HepG2 (cell line): ENCODE results near the gene GRAMD2A. TPM values are rescaled to one million over a fixed set of nuclear protein-coding genes. Genes with fewer than 3 reads are reported as not detected.

Experiments used
- ARID4A ChIP-seq: sonication (generic); formaldehyde crosslinking; IDR thresholded peaks from 2 replicates; pipeline ENCODE4 v1.5.0; 2020; ENCODE audit warnings: mild to moderate bottlenecking, missing genetic modification reagents, borderline replicate concordance
- ATF3 ChIP-seq: sonication (generic); formaldehyde crosslinking; IDR thresholded peaks from 2 replicates; pipeline ENCODE4 v1.4.0; 2020; ENCODE audit warnings: missing genetic modification reagents
- ATF7-NPFF ChIP-seq: sonication (generic); formaldehyde crosslinking; IDR thresholded peaks from 2 replicates; pipeline ENCODE4 v1.8.1; 2023; ENCODE audit warnings: mild to moderate bottlenecking, low read depth, missing genetic modification reagents, moderate library complexity
- CREB3 ChIP-seq: sonication (generic); formaldehyde crosslinking; IDR thresholded peaks from 2 replicates; pipeline ENCODE4 v1.5.0; 2020; ENCODE audit warnings: missing genetic modification reagents
- FOXJ3 ChIP-seq: sonication (generic); formaldehyde crosslinking; IDR thresholded peaks from 2 replicates; pipeline ENCODE4 v1.4.0; 2020; ENCODE audit warnings: missing genetic modification reagents, mild to moderate bottlenecking, borderline replicate concordance
- KLF6 ChIP-seq: IDR thresholded peaks from 2 replicates; pipeline ENCODE4 v1.8.0; 2016; ENCODE audit warnings: missing biosample characterization, missing genetic modification reagents
- MYC ChIP-seq: sonication (generic); formaldehyde crosslinking; IDR thresholded peaks from 2 replicates; pipeline ENCODE4 v1.9.0; 2021; ENCODE audit warnings: missing genetic modification reagents, borderline replicate concordance
- MZF1 ChIP-seq: sonication (generic); formaldehyde crosslinking; IDR thresholded peaks from 2 replicates; pipeline ENCODE4 v1.8.1; 2023; ENCODE audit warnings: mild to moderate bottlenecking, missing genetic modification reagents, borderline replicate concordance
- PBX2 ChIP-seq: IDR thresholded peaks from 2 replicates; pipeline ENCODE4 v1.6.1; 2016; ENCODE audit warnings: control low read depth
- RARG ChIP-seq: sonication (generic); formaldehyde crosslinking; IDR thresholded peaks from 2 replicates; pipeline ENCODE4 v1.4.0; 2020; ENCODE audit warnings: low read depth, mild to moderate bottlenecking, missing genetic modification reagents
- REXO4 ChIP-seq: sonication (generic); formaldehyde crosslinking; IDR thresholded peaks from 2 replicates; pipeline ENCODE4 v1.8.0; 2022; ENCODE audit warnings: missing genetic modification reagents, mild to moderate bottlenecking, borderline replicate concordance
- RXRA ChIP-seq: sonication (generic); formaldehyde crosslinking; IDR thresholded peaks from 2 replicates; pipeline ENCODE4 v1.5.1; 2020; ENCODE audit warnings: missing genetic modification reagents
- SP2 ChIP-seq: sonication (generic); formaldehyde crosslinking; IDR thresholded peaks from 2 replicates; pipeline ENCODE4 v1.5.1; 2020; ENCODE audit warnings: mild to moderate bottlenecking, missing genetic modification reagents
- SRSF9 ChIP-seq: fragments of 200-400 bp; formaldehyde crosslinking; IDR thresholded peaks from 2 replicates; pipeline ENCODE4 v1.6.1; 2018; ENCODE audit warnings: borderline replicate concordance, mild to moderate bottlenecking, low read depth, low read length; ENCODE audit not compliant: insufficient read depth, poor library complexity, severe bottlenecking
- ZNF143 ChIP-seq: sonication (generic); formaldehyde crosslinking; IDR thresholded peaks from 2 replicates; pipeline ENCODE4 v1.4.0; 2020; ENCODE audit warnings: missing genetic modification reagents
- ZNF263 ChIP-seq: sonication (generic); formaldehyde crosslinking; IDR thresholded peaks from 2 replicates; pipeline ENCODE4 v1.4.0; 2020; ENCODE audit warnings: missing genetic modification reagents
- ZNF281 ChIP-seq: sonication (generic); formaldehyde crosslinking; IDR thresholded peaks from 2 replicates; pipeline ENCODE4 v1.4.0; 2020; ENCODE audit warnings: missing genetic modification reagents, borderline replicate concordance
- ZNF431 ChIP-seq: sonication (generic); formaldehyde crosslinking; IDR thresholded peaks from 2 replicates; pipeline ENCODE4 v1.9.0; 2022; ENCODE audit warnings: missing genetic modification reagents, low read depth, mild to moderate bottlenecking, borderline replicate concordance
- ZNF543 ChIP-seq: sonication (generic); formaldehyde crosslinking; IDR thresholded peaks from 2 replicates; pipeline ENCODE4 v1.4.0; 2020; ENCODE audit warnings: mild to moderate bottlenecking, missing genetic modification reagents
- polyA plus RNA-seq, 8 experiments: library from polyadenylated mRNA; depleted of rRNA in 3 of 8; stranded (reverse) in 7 of 8; unstranded in 1 of 8; fragments of >200 nt; fragmentation: Illumina TruSeq in 4 of 8; extraction: Trizol in 4 of 8; gene quantifications; 2 replicates each; pipeline versions ENCODE4 v1.2.1 to v1.2.3, GENCODE V29; 2011 to 2016; ENCODE audit warnings: low read depth in 4 of 8, missing spikeins in 1 of 8, mixed read lengths in 1 of 8; ENCODE audit not compliant: insufficient read depth in 1 of 8
- total RNA-seq, 5 experiments: library from RNA; depleted of rRNA; stranded (reverse); fragments of >200 nt; fragmentation: Illumina TruSeq; extraction: Trizol; gene quantifications; 2 replicates each; pipeline ENCODE4 v1.2.3, GENCODE V29; 2016; ENCODE audit warnings: low read depth in 1 of 5

GRAMD2A gene
- total and polyA plus RNA-seq, 2 of the 13 experiments (the other 11 are each of a cell fraction or from before 2014, with no cell fraction given), result 0.04 TPM; not detected in 1

- TF ChIP-seq FOXJ3 (CRISPR knock-in tag) (no peak), REXO4 (CRISPR knock-in tag) (no peak), ATF3 (CRISPR knock-in tag) (no peak; the same call in 1 of the 2 replicates), RARG (CRISPR knock-in tag) (no peak), ATF7-NPFF (CRISPR knock-in tag) (peak; percentile 83), PBX2 (CRISPR knock-in tag) (no peak), ZNF263 (peak; percentile 40), ZNF431 (CRISPR knock-in tag) (0 out of 2 replicates have a peak, but pooled peaks have one; percentile 44), MYC (CRISPR knock-in tag) (peak; percentile 80), MZF1 (CRISPR knock-in tag) (no peak), ZNF543 (CRISPR knock-in tag) (peak; percentile 66; the same call in 1 of the 2 replicates), ZNF143 (CRISPR knock-in tag) (no peak; the same call in 1 of the 2 replicates), ARID4A (CRISPR knock-in tag) (peak; percentile 71; the same call in 1 of the 2 replicates), ZNF281 (CRISPR knock-in tag) (peak; percentile 63; the same call in 1 of the 2 replicates), RXRA (CRISPR knock-in tag) (peak; percentile 65), SP2 (CRISPR knock-in tag) (peak; percentile 83), KLF6 (CRISPR knock-in tag) (peak; percentile 91), SRSF9 (no peak), CREB3 (CRISPR knock-in tag) (no peak)
These were observed 33.7 kb upstream of the GRAMD2A start, which contains the start of gene PKM (continued) for GRCh38 chr15:72231066-72231832.
